Upper lobe of left lung (tissue), 6 donors: ENCODE data around the gene EXOC7. TPM values are rescaled to one million over a fixed set of nuclear protein-coding genes. Genes with fewer than 3 reads are reported as not detected.
A peak's percentile ranks its signal among the peaks of the same experiment; 100 is the strongest.

Experiments
- ATAC-seq, 2 donors: fragments of 200-7000 bp; cut with Tn5 transposase; one replicate each; pipeline ENCODE4 v1.9.1; 2022; ENCODE audit warnings: mild to moderate bottlenecking in 2 of 2, moderate library complexity in 2 of 2; ENCODE audit not compliant: low FRiP score in 2 of 2
- DNase-seq, 2 donors: peaks; one replicate each; pipeline ENCODE4 v3.0.0-alpha.2; 2019 to 2020
- H3K27ac ChIP-seq, 4 donors: fragments of 200-600 bp; sonication (generic); one replicate each; pipeline ENCODE4 v1.5.1; 2016 to 2019
- H3K27me3 ChIP-seq, 4 donors: fragments of 200-600 bp; sonication (generic); one replicate each; pipeline ENCODE4 v1.5.1; 2017 to 2019
- H3K36me3 ChIP-seq, 4 donors: fragments of 200-600 bp; sonication (generic); one replicate each; pipeline ENCODE4 v1.5.1; 2016 to 2019
- H3K4me1 ChIP-seq, 4 donors: fragments of 200-600 bp; sonication (generic); one replicate each; pipeline ENCODE4 v1.5.1; 2018 to 2019
- H3K4me3 ChIP-seq, 4 donors: fragments of 200-600 bp; sonication (generic); one replicate each; pipeline ENCODE4 v1.5.1; 2017 to 2019; ENCODE audit warnings: mild to moderate bottlenecking in 2 of 4, moderate library complexity in 1 of 4
- H3K9me3 ChIP-seq, 4 donors: fragments of 200-600 bp; sonication (generic); one replicate each; pipeline ENCODE4 v1.5.1; 2018 to 2019
- CTCF ChIP-seq, 6 experiments: fragments of 450-650 bp in 4 of 6; fragments of 200-600 bp in 2 of 6; sonication (generic) in 2 of 6; IDR thresholded peaks; one replicate each; pipeline ENCODE4 v1.5.1; 2016 to 2019; ENCODE audit warnings: antibody characterized with exemption in 6 of 6
- EP300 ChIP-seq, 4 donors: sonication (generic); formaldehyde crosslinking; IDR thresholded peaks; one replicate each; pipeline ENCODE4 v1.5.1; 2017; ENCODE audit warnings: antibody characterized with exemption in 4 of 4, control low read depth in 2 of 4
- POLR2A ChIP-seq, 4 donors: fragments of 450-650 bp; IDR thresholded peaks; one replicate each; pipeline ENCODE4 v1.5.1; 2016 to 2017; ENCODE audit warnings: antibody characterized with exemption in 4 of 4, mild to moderate bottlenecking in 2 of 4
- POLR2AphosphoS5 ChIP-seq, 2 donors: sonication (generic); formaldehyde crosslinking; IDR thresholded peaks; one replicate each; pipeline ENCODE4 v1.5.1; 2017; ENCODE audit warnings: antibody characterized with exemption in 2 of 2
- WGBS, 2 donors: methylation state at CpG; one replicate each; pipeline ENCODE4 v1.1.5; 2017 to 2018; 5-methylcytosine and 5-hydroxymethylcytosine counted together
- total RNA-seq, 6 donors: library from RNA; depleted of rRNA in 4 of 6; stranded (reverse); fragments of >200 nt in 4 of 6; gene quantifications; one replicate each; pipeline versions ENCODE4 v1.1.0 to v1.2.1, GENCODE V29; 2016 to 2021
- donor health status: DM: no; HTN: no; CAD: no; lungs with moderate emphysema.
- donor health status: DM: no; HTN: yes; CAD: no; lungs with severe emphysema.

The EXOC7 gene
- total RNA-seq, 6 donors from 2014 or later, result 69.4 to 233 (median 103) TPM

- WGBS, 2 donors, result 2 to 4% methylated on average over 8 to 42 of the region's 92 CpGs
- peaks cover 49 to 72% (median 56%) of the 10 kb centered on the region in 4 donors for H3K4me1 ChIP-seq
Observed at GRCh38 chr17:76074390-76075363, 28.9 kb downstream of the EXOC7 start, which contains the start of gene GALR2. Gene GALR2 (plus strand): TSS chr17:76074781. CDS start chr17:76074884, 103 bp downstream.

GRCh38 chr17:76072148-76072858, 31.3 kb downstream of the EXOC7 start, which contains the start of gene SRP68:
Gene SRP68 (minus strand): TSS chr17:76072517. CDS start chr17:76072491, 26 bp downstream.
- Histone ChIP-seq H3K4me1 (peaks cover 49 to 65% (median 52%) of the 10 kb centered on the region in 4 donors), H3K9me3 (no peaks in the 10 kb centered on the region), H3K4me3 (peak within 1 kb of the TSS; percentile 55 to 92 (median 72)), H3K27ac (peak within 1 kb of the TSS; percentile 71 to 89 (median 76)), H3K36me3 (peaks cover 8 to 27% (median 17%) of the 10 kb centered on the region in 4 donors), H3K27me3 (peaks cover 0 to 40% (median 35%) of the 10 kb centered on the region in 4 donors)
- DNase-seq (peak; percentile 96), ATAC-seq (peak; percentile 97 to 99)
- no peak for TF ChIP-seq EP300 (IDR thresholded peaks at IDR 0.05)
- peak; percentile 77 to 87 for TF ChIP-seq POLR2AphosphoS5 (IDR thresholded peaks at IDR 0.05)
- peak in 1 of 6 experiments; percentile 28 for TF ChIP-seq CTCF (IDR thresholded peaks at IDR 0.05)
- peak in 3 of 4 donors; percentile 47 to 82 (median 78) for TF ChIP-seq POLR2A (IDR thresholded peaks at IDR 0.05)
- WGBS, 2 donors, result 1% methylated on average over 35 to 40 of the region's 57 CpGs

More at GRCh38 chr17:76074390-76075363, 28.9 kb downstream of the EXOC7 start, which contains the start of gene GALR2:
- Histone ChIP-seq H3K36me3 (peaks cover 0 to 3% (median 0%) of the 10 kb centered on the region in 4 donors), H3K27me3 (peaks cover 0 to 54% (median 40%) of the 10 kb centered on the region in 4 donors), H3K4me3 (peak within 1 kb of the TSS in 3 of 4 donors; percentile 1 to 26 (median 15)), H3K27ac (no peak within 1 kb of the TSS), H3K9me3 (no peaks in the 10 kb centered on the region)
- DNase-seq, result peak in 1 of 2 donors; percentile 79
- no peak for TF ChIP-seq POLR2A (IDR thresholded peaks at IDR 0.05)
- no peak for TF ChIP-seq CTCF (IDR thresholded peaks at IDR 0.05)
- ATAC-seq, result no peak

DNA sequence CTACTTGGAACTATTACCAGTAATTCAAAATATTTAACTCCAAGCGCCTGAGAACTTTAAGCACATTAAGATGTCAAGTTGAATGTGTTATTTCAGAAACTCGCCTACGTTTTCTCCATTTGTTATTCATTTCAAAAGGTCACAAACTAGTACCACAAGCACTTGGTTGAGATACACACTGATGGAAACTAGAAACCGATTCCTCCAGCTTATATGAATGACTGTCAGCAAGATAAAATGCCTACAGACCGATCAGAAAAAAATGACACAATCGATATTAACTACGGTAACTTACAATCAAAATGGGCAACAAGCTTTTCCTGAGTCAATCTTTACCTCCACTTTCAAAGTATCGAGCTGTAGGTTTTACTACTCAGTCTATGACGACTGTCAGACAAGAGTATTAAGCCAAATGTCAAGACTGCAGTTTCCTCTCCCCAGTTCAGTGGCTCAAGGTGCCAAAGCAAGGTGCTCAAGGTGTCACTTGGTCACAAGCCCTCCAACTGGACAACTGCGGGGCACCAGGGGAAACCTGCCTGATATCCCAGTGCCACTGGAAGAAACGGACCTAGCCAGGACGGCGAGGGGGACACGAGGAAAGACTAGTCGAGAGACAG, 31.9 kb downstream of the EXOC7 start:
- no peak for ATAC-seq
- 18 to 24% methylated on average over 9 to 13 of the region's 15 CpGs for WGBS, 2 donors
- H3K27ac ChIP-seq, result peak overlapping the region; percentile 71 to 89 (median 76)

More for the DNA sequence above, 31.9 kb downstream of the EXOC7 start:
- Histone ChIP-seq H3K4me3 (peak overlapping the region; percentile 55 to 92 (median 72)), H3K36me3 (peaks cover 8 to 33% (median 24%) of the 10 kb centered on the region in 4 donors), H3K9me3 (no peaks in the 10 kb centered on the region), H3K27me3 (peaks cover 0 to 33% (median 29%) of the 10 kb centered on the region in 4 donors), H3K4me1 (peaks cover 42 to 58% (median 46%) of the 10 kb centered on the region in 4 donors)
- DNase-seq, result no peak
- TF ChIP-seq CTCF (IDR thresholded peaks at IDR 0.05) (no peak), POLR2AphosphoS5 (IDR thresholded peaks at IDR 0.05) (no peak), POLR2A (IDR thresholded peaks at IDR 0.05) (no peak), EP300 (IDR thresholded peaks at IDR 0.05) (no peak)
